KG1 (cell line): ENCODE data around the gene NELL2.
"Not testable (repeated sequence)": the region's sequence is repeated elsewhere in the genome, so short reads cannot be mapped to it uniquely, and the experiment has no call there.

Source experiments
- DNase-seq: peaks from one replicate; lab custom pipeline; 2025; lab: John Stamatoyannopoulos, UW

The NELL2 gene

DNA sequence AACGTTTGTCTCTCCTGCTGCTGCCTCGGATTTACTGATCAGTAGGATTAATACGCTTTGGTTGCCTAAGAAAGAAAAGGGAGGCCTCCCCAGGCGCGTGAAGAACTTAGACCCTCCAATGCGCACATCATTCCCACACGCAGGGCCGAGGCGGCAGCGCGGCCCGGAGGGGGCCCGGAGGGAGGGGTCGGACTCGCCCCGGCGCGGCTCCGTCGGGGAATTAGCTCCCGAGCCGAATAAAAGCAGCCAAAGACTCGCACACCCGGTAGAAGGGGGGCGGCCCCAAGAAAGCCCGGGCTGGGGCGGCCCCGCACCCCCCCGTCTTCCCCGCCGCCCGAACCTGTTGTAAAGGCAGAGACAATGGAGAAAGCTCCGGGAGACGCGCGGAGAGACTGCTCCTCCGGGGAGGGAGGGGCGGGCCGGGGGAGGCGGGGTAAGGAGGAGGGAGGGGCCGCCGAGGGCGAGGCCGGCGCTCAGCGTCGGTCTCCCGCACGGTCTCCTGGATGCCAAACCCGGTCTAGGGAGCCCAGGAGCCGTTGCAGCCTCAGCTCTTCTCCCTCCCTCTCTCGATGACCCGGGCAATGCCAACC, at the start of gene NELL2:
NELL2 (minus strand) TSS at position 362 of the 590 bp plus-strand sequence. CDS start 446 bp downstream, outside the sequence.
- DNase-seq, result no peak

DNA sequence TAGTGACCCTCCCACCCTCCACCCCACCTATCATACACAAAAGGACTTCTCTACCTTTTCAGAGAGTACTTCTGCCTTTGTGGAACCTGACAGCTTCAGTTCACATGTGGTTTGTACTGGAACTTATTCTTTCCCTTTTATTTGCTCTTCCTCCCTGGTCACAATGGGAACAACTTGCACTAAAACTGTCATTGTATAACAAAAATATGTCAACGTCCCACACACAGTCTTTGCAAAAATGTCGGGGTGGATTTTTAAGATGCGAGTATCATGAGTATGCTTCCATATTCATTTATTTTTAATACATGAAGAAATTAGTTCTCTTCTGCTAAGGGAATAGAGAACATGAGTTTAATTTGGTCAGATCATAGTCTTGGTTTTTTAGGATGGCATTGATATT, 45.6 kb upstream of the NELL2 start:
- DNase-seq, result no peak

DNA sequence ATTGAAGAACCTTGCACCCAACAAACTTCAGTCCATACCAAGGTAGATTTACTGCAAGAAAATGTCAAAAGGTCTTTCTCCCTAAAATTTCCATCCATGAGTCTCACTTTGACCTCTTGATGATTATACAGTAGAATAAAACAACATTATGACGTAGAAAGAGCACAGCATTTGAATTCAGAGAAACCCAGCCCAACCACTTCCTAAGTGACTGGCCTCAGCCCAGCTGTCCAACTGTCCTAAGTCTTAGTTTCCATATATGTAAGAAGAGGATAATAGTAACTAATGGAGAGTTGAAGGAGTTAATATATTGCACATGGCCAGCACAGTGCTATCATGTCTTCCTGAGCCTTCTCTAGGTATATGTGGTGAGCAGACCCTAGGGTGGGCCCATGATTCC, 41.0 kb upstream of the NELL2 start:
- DNase-seq, result no peak

DNA sequence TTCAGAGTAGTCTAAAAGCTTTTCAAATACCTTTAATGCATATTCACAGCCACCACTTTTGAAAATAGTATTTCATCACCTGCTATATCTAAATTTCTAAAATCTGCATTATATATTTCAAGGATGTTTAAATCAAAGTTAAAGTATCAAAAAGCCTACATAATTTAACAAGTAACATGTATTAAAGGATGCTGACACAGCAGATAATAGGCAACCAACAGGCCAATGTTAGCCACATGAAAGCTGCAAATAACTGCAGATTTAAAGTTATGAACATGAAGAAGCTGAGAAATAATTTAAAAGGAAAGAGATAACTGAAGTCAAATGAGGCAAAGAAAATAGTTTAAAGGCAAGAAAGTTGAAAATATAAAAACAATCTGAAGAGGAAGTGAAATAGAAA, 39.8 kb upstream of the NELL2 start:
- DNase-seq, result no peak

DNA sequence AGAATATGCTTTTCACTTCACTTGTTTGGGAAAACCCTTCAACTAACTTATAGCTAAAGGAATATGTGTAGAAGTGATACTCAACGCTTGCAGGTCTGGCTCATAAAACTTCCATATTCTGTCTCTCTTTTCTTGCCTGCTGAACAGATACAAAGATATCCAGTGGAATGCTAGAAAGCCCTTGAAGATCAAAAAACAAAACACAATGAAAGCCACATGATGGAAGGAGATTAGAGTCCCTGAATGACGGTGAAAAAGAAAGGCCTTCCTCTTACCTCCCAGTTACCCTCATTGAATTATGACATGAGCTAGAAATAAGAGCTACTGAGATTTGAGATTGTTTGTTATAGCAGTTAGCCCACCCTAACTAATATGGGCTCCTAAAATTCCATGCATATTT, 28.2 kb upstream of the NELL2 start:
- DNase-seq, result no peak

DNA sequence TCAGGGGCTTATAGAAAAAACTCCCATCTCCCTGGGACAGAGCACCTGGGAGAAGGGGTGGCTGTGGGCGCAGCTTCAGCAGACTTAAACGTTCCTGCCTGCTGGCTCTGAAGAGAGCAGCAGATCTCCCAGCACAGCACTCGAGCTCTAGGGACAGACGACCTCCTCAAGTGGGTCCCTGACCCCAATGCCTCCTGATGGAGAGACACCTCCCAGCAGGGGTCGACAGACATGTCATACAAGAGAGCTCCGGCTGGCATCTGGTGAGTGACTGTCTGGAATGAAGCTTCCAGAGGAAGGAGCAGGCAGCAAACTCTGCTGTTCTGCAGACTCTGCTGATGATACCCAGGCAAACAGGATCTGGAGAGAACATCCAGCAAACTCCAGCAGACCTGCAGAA, 22.0 kb upstream of the NELL2 start:
- not testable (repeated sequence) for DNase-seq

DNA sequence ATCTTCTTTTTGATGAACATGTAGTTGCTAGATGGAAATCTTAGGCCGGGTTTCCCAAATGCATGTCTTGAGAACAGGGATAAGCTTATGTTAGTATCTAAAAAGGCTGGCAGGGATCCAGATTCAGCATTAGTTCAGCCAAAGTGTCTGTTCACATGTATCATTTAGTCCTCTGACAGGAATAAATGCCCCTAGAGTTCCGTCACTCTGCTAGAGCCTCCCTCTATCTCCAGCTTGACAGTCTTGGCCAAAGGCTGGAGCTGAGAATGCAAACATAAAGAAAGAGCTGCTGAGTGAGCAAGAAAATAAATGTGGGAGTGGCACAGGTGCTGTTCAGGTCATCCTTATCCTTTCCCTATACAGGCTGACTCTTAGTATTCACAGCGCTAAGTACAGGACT, 13.8 kb upstream of the NELL2 start:
- no peak for DNase-seq

DNA sequence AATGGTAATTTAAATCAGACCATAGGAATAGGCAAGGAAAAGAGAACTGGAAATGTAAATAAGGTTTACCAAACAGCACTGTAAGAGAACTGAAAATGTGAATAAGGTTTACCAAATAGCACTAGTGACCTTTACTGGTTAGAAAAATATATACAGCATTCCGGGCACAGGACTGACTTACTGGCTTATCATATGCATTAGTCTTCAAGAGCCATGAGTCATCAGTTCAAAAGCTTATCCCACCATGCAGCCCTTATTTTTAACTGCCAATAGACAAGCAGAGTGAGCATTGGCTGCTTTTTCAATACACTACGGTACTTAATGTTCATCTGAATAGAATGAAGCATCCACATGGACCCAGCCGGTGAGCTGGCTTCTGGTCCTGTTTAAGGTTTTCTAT, 13.0 kb upstream of the NELL2 start:
- no peak for DNase-seq

DNA sequence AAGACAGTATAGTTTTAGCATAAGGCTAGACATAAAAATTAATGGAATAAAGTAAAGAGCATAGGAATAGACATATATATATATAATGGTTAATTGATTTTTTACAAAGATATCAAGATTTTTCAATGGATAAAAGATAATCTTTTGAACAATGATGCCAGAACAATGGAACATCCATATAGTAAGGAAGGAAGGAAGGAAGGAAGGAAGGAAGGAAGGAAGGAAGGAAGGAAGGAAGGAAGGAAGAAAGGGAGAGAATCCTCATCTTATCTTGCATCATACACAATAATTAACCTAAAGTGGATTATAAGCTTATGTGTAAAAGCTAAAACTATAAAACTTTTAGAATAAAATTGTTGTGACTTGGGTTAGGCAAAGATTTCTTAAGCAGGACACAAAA, 9.8 kb upstream of the NELL2 start:
- no peak for DNase-seq

DNA sequence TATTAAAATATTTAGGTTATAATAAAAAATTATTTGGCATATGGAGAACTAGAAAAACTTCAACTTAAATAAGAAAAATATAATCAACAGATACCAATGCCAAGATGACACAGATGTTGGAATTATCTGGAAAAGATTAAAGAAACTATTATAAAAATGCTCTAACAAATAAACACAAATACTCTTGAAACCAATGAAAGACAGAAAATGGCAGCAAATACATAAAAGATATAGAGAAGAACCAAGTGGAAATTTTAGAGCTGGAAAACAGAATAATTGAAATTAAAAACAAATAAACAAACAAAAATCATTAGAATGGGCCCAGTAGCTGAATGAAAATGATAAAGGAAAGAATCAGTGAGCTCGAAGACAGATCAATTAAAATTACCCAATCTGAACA, 5.1 kb upstream of the NELL2 start:
- no peak for DNase-seq

DNA sequence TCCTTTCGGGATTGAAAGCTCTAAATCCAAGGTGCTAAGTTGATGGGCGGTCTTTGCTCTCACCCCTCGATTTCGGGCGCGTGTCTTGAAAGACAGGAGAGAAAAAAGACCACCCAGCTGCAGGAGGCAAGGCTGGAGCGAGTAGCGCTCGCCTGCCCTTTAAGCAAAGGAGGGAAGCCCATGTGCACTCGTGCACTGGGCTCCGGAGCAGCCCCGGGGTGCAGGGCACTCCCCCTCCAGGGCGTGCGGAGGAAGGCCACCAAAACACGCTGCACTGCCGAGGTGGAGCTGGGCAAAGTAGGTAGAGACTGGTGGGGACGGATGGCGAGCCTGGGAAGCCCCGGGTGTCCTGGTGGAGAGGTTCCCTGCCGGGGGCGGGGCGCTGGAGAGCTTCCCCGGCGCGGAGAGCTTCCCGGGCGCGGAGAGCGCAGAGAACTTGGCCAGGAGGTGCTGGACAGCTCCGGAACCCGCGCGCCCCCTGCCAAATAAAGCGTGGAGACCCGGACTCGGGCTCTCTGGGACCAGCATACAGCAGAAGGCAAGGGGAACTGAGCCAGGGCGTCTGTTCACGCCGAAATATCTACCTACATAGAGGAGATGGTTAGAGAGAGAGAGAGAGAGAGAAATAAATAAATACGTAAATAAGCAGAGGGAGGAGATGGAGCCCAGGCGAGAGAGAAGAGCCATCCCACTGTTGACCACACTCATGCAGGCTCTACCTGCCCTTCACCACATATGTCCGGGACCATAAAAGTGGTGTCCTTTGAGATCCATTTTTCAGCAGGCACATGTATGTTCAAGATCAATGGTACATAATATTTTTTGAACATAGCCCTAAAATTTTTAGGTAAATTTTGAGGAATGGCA, 662 bp upstream of the NELL2 start:
- DNase-seq, result no peak

DNA sequence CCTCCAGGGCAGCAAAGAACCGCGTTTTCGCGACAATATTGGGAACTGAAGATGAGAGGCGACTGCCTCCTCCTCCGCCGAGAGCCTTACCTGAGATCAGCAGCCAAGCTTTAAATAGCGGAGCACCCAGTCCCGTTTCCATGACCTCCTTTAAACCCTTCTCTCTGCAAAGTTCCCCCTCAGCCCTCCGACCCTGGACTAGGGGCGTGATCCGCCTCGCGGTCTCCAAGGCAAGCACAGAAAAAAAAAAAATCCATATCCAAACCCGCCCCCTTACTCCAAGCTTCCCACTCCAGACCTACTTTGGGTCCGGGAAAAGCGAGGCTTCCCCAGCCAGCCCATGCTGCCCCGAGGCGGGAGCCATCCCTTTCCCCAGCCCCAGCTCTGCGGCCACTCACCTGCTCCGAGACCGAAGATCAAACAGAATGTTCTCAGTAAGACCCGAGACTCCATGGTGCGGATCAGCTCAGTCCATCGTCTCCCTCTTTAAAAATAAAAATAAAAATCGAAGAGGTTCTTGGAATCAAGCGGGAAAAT, 630 bp downstream of the NELL2 start:
- DNase-seq, result no peak

DNA sequence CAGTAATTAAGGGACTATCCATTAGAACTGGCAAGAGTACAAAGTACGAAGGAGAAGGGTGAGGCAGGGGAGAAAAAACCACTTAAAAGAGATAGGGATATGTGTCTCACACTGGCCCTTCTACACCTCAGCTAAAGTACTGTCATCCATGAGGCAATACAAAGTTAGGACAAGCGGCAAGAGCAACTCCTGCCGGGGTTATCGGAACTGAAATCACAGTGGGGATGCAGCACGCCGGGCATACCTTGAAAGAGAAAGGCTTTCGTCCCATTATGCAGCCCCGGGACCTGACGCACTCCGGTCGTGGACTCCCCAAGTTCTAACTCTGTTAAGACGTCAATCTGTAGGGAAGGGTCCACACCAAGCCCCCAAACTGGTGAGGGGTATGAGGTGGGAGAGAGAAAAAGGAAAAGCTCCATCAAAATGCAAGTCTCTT, 1.1 kb downstream of the NELL2 start:
- DNase-seq, result no peak

DNA sequence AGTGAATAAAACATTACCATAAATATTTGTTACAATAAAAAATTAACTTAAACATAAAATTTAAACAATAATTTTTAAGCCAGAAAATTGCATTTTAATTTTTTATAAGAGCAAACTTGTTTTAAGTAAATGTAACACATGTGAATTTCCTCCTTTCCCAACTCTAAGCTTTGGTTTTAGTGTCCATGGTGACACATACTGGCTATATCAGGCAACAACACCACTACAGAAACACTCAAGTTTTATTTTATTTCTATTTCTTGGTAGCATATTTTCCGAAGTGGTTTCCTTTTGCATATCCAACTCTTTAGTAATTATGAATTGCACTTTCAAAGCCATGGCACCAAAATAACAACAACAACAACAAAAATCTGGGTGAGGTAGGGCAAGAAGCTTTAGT, 2.2 kb downstream of the NELL2 start:
- DNase-seq, result no peak

DNA sequence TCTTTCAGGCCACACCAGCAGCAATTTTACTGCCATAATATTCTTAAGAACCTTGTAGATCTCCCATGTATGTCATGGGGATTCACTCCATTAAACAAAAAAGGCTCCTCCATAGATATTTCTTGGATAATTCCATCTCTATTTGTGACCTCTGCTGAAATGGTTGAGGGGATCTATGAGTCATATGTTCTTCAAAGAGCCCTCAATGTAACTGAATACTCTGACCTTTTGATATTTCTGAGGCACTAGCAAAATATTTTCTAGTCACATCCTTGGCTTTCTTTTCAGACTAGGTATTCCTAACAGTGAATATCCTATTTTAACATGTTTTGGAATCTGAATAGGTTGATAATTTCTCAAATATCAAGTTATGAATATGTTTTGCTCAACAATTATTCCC, 6.6 kb downstream of the NELL2 start:
- DNase-seq, result no peak

DNA sequence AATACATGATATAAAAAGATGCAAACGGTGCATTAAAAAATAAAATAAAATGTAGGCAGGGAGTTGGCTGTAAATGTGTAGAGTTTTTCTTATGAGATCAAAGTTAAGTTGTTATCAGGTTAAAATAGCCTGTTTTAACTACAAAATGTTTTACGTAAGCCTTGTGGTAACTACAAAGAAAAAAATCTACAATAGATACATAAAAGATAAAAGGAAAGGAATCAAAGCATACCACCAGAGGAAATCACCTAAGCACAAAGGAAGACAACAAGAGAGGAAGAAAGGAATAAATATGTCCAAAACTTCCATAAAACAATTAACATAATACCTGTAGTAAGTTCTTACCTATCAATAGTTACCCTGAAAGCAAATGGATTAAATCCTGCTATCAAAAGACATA, 12.2 kb downstream of the NELL2 start:
- no peak for DNase-seq

DNA sequence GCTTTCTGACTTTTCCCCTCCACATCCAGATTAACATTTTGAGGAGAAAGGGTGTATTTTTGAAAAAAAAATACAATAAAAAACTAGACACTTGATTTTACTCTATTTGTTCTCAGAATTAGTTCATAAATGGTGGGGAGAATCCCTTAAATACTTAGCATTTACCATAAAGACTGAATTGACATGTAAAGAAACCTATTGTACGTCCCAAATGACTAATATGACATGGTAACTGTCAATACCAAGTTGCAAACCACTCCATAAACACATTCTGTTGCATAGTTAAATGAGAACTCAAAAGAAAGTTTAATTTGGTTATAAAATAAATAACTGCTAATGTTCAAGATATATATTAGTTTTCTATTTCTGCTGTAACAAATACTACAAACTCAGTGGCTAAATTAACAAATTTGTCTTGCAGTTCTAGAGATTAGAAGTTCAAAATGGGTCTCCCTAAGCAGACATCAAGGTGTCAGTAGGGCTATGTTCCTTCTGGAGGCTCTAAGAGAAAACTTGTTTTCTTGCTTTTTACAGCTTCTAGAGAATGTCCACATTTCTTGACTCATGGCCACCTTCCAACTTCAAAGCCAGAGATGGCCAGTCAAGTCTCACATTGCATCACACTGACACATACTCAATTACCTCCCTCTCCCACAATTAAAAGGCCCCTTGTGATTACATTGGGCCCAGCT, 16.0 kb downstream of the NELL2 start:
- DNase-seq, result no peak

DNA sequence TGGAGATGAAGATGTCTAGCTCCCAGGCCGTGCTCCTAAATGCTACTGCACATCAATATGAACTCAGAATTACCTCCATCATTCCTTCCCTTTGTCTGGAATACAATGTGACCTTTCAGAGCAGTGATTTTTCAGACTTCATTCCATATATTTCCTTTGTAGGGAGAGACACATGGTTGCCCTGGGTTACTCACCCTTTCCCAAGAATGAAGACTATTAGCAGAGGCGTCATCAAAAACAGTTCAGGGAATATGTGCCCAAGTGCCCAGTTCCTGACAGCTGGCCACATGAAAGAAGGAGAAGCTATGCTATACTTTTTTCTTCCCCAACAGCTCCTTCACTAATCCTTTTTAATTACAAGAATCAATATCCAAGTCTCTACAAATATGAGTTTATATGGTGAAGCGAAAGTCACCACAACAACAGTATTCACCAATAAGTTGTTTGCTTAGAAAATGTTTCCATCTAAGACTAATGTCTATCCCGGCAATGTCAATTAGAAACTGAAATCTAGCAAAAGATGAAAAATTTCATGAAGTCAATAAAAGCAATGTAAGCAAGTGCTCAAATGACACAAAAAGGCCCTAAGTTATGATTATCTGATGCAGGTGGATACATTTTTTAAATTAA, 17.8 kb downstream of the NELL2 start:
- no peak for DNase-seq

DNA sequence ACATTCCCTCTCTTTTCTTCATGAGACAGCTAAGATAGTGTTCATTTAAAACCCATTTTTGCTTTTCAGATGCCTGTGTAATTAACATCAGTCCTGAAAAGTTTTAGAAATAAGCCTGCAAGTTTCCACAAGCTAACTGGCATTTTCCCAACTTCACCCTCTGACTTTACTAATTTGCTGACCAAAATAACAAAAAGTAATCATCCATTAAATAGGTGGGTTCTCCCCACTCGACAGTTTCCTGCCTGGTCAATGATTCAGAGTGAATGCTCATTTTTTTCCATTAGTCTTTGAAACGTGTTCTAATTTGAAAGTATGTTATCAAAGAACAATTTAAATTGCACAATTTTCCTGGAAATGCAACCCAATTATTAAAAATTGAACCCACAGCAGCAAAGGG, 23.6 kb downstream of the NELL2 start:
- DNase-seq, result no peak

DNA sequence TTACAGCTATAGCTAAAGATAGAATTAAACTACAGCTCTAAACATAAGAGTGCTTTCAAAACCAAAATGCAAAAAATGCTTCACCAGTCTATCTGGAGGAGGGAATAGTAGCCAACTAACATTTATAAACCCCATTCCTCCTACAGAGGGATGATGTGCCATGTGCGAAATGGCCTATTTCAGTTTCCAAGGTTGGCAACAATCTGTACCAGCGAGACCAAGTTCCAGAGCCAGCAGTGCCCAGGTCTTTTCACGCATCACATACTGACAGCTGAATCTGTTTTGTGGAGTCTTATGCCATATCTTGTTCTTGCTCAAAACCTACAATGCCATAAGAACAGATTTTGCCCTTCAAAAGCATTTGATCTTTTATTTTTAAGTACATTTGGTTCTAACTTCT, 24.5 kb downstream of the NELL2 start:
- DNase-seq, result no peak

DNA sequence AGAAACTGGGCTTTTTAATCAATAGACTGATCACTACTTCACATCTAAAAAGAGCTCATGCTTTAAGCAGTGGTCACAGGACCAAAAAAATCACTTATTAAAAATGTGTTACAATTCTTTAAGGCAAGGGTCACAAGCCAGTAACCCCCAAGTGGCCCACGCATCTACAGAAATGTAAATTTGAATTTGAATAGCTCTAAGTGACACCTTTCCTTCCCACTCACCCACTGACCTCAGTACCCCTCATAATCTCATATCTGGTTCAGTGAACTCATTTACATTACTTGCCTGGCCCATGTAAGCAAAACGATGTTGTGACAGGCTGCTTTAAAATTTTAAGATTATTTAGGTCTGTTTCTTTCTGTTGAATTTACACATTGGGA, 27.4 kb downstream of the NELL2 start:
- no peak for DNase-seq

DNA sequence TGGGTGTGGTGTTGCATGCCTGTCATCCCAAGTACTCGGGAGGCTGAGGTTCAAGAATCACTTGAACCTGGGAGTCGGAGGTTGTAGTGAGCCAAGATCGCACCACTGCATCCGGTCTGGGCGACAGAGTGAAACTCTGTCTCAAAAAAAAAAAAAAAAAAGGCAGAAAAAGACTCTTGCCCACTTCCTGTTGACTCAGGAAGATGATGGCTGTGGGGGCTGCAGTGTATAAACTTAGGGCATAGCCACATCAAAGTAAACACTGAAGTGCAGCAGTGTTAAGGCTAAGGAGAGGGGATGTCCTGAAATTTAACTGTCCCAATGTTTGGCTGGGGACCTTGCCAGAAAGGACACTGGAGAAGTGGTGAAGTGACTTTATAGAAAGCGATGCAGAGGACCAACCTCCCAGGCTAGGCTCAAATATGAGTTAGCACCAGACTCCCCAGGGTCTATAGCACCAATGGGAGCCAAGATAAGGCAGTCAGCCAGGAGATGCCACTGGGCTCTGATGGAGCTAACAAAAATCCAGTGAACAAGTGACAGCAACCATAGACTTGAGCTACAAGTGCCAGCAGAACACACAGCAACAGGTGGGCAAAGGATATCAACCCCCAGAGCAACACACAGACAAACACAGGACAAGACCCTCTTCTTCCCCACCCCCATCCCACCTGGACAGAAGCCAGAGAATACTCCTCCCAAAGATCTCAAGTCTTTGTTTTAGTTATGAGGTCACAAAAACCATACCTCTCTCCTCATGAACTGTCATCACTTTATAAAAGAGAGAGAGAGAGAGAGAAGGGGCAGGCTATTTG, 28.0 kb downstream of the NELL2 start:
- DNase-seq, result no peak
